MM.1S (cell line): ENCODE data around the gene CRACDL.

Experiments
- DNase-seq: peaks from one replicate; pipeline ENCODE4 v3.0.0-alpha.2; 2015
- H2AFZ ChIP-seq: fragments of 300-600 bp; sonication (generic); 2 replicates; pipeline ENCODE4 v1.6.0; 2016; ENCODE audit warnings: antibody characterized with exemption, low read length
- H3F3A ChIP-seq: fragments of 300-600 bp; sonication (generic); 2 replicates; pipeline ENCODE4 v1.6.1; 2016; ENCODE audit warnings: mild to moderate bottlenecking, antibody characterized with exemption, low read length, moderate library complexity, mixed read lengths; ENCODE audit not compliant: insufficient read depth
- H3K27ac ChIP-seq: fragments of 300-600 bp; sonication (generic); 2 replicates; pipeline ENCODE4 v1.5.1; 2016; ENCODE audit warnings: mild to moderate bottlenecking, low read length
- H3K27me3 ChIP-seq: fragments of 300-600 bp; sonication (generic); replicated peaks from 2 replicates; pipeline ENCODE4 v1.6.0; 2016; ENCODE audit warnings: low read length; ENCODE audit not compliant: insufficient read depth
- H3K36me3 ChIP-seq: fragments of 300-600 bp; sonication (generic); replicated peaks from 2 replicates; pipeline ENCODE4 v1.6.1; 2016; ENCODE audit warnings: mild to moderate bottlenecking, low read length, mixed read lengths; ENCODE audit not compliant: insufficient read depth
- H3K4me1 ChIP-seq: fragments of 300-600 bp; sonication (generic); 2 replicates; pipeline ENCODE4 v1.6.1; 2016; ENCODE audit warnings: low read length, mixed read lengths
- H3K4me2 ChIP-seq: fragments of 300-600 bp; sonication (generic); 2 replicates; pipeline ENCODE4 v1.6.0; 2016; ENCODE audit warnings: low read depth, low read length
- H3K4me3 ChIP-seq: fragments of 300-600 bp; sonication (generic); 2 replicates; pipeline ENCODE4 v1.5.1; 2016; ENCODE audit warnings: low read length, mixed read lengths
- H3K79me2 ChIP-seq: fragments of 300-600 bp; sonication (generic); 2 replicates; pipeline ENCODE4 v1.6.1; 2016; ENCODE audit warnings: mixed run types, low read length, mixed read lengths
- H3K9ac ChIP-seq: fragments of 300-600 bp; sonication (generic); 2 replicates; pipeline ENCODE4 v1.6.1; 2016; ENCODE audit warnings: low read length, mixed read lengths
- H3K9me2 ChIP-seq: fragments of 300-600 bp; sonication (generic); replicated peaks from 2 replicates; pipeline ENCODE4 v1.6.1; 2016; ENCODE audit warnings: mild to moderate bottlenecking, low read length, mixed read lengths; ENCODE audit not compliant: insufficient read depth
- H3K9me3 ChIP-seq: fragments of 300-600 bp; sonication (generic); replicated peaks from 2 replicates; pipeline ENCODE4 v1.6.1; 2016; ENCODE audit warnings: mild to moderate bottlenecking, low read length, mixed read lengths; ENCODE audit not compliant: insufficient read depth
- H4K20me1 ChIP-seq: fragments of 300-600 bp; sonication (generic); 2 replicates; pipeline ENCODE4 v1.6.1; 2016; ENCODE audit warnings: mild to moderate bottlenecking, low read length, moderate library complexity, mixed read lengths; ENCODE audit not compliant: insufficient read depth
- CTCF ChIP-seq: fragments of 300-600 bp; sonication (generic); IDR thresholded peaks from 2 replicates; pipeline ENCODE4 v1.5.1; 2016; ENCODE audit warnings: antibody characterized with exemption, low read length, mixed read lengths
- EZH2 ChIP-seq: fragments of 300-600 bp; sonication (generic); optimal IDR thresholded peaks from 2 replicates; pipeline ENCODE3; 2017; ENCODE audit warnings: low read depth, mild to moderate bottlenecking, antibody characterized with exemption, low read length, mixed read lengths
- EZH2phosphoT487 ChIP-seq: fragments of 300-600 bp; sonication (generic); IDR thresholded peaks from 2 replicates; pipeline ENCODE4 v1.6.1; 2018; ENCODE audit warnings: antibody characterized with exemption, low read length

The CRACDL gene

GRCh38 chr2:98744595-98744994 is 191.4 kb downstream of the CRACDL start:
- no peak overlapping the region for H3K4me3 ChIP-seq
- H4K20me1 ChIP-seq, result no peaks in the 10 kb centered on the region
- H3K4me1 ChIP-seq, result no peaks in the 10 kb centered on the region
- no peak overlapping the region for H3K27ac ChIP-seq
- no peaks in the 10 kb centered on the region for H3K27me3 ChIP-seq
- H3K9ac ChIP-seq, result no peak overlapping the region
- H3K4me2 ChIP-seq, result no peak overlapping the region
- no peaks in the 10 kb centered on the region for H3K9me2 ChIP-seq
- no peaks in the 10 kb centered on the region for H3K79me2 ChIP-seq
- TF ChIP-seq EZH2phosphoT487 (no peak), EZH2 (no peak), CTCF (no peak)
- DNase-seq, result no peak
- no peak overlapping the region for H2AFZ ChIP-seq
- H3F3A ChIP-seq, result no peaks in the 10 kb centered on the region
- H3K36me3 ChIP-seq, result no peaks in the 10 kb centered on the region
- no peaks in the 10 kb centered on the region for H3K9me3 ChIP-seq
